GM18951 (cell line): Measurements from ENCODE around the gene CBLB.

ENCODE experiments used
- POLR2A ChIP-seq: IDR thresholded peaks from 4 replicates; pipeline ENCODE4 v1.6.1; 2011; ENCODE audit warnings: mild to moderate bottlenecking; ENCODE audit not compliant: insufficient read length, insufficient read depth; ENCODE audit errors: extremely low read depth
- in situ Hi-C: fragments of 300-500 bp; cut with MboI; formaldehyde crosslinking; loops from one replicate; pipeline ENCODE4 v1.12.0; 2022; ENCODE audit warnings: low sequenced_read_pairs, mixed read lengths, inconsistent platforms; ENCODE audit not compliant: unreplicated experiment

CBLB gene

GRCh38 chr3:105888621-105889579, 20.1 kb upstream of the CBLB start:
- in situ Hi-C loops: no loop called here
- TF ChIP-seq POLR2A: no peak

- TF ChIP-seq POLR2A: no peak
- in situ Hi-C loops: no loop called here
Measured at GRCh38 chr3:105885256-105885655, 16.4 kb upstream of the CBLB start.

- TF ChIP-seq POLR2A: no peak
- in situ Hi-C loops: no loop called here
Measured at GRCh38 chr3:105883798-105884377, 15.1 kb upstream of the CBLB start.

- no peak for TF ChIP-seq POLR2A
- in situ Hi-C loops: no loop called here
Measured at GRCh38 chr3:105880681-105881290, 12.0 kb upstream of the CBLB start.

GRCh38 chr3:105878061-105878460, 9.2 kb upstream of the CBLB start:
- in situ Hi-C loops: no loop called here
- TF ChIP-seq POLR2A: no peak

GRCh38 chr3:105877336-105877910, 8.6 kb upstream of the CBLB start:
- no peak for TF ChIP-seq POLR2A
- in situ Hi-C loops: no loop called here

- in situ Hi-C loops: no loop called here
- TF ChIP-seq POLR2A: no peak
Measured at GRCh38 chr3:105876780-105877327, 8.0 kb upstream of the CBLB start.

GRCh38 chr3:105869861-105870755, 1.3 kb upstream of the CBLB start:
- in situ Hi-C loops: loop anchor here (25.0 kb wide), 1 partner anchor 317 kb away; no protein-coding TSS in a partner anchor
- TF ChIP-seq POLR2A: no peak

- no peak for TF ChIP-seq POLR2A
- in situ Hi-C loops: loop anchor here (25.0 kb wide), 1 partner anchor 318 kb away; no protein-coding TSS in a partner anchor
Measured at GRCh38 chr3:105869531-105869833, 670 bp upstream of the CBLB start.

GRCh38 chr3:105868431-105868741, 426 bp downstream of the CBLB start:
- in situ Hi-C loops: loop anchor here (25.0 kb wide), 1 partner anchor 319 kb away; no protein-coding TSS in a partner anchor
- TF ChIP-seq POLR2A: no peak

GRCh38 chr3:105867712-105868430, 941 bp downstream of the CBLB start:
- TF ChIP-seq POLR2A: no peak
- in situ Hi-C loops: loop anchor here (25.0 kb wide), 1 partner anchor 319 kb away; no protein-coding TSS in a partner anchor
